Pancreas (tissue), 10 donors: Measurements from ENCODE around the gene FKBP11. TPM values are rescaled to one million over a fixed set of nuclear protein-coding genes. Genes with fewer than 3 reads are reported as not detected.

Source experiments
- ATAC-seq, 4 donors: fragments of 200-7000 bp; cut with Tn5 transposase; one replicate each; pipeline versions ENCODE4 v1.8.0 to v1.9.1; 2020; ENCODE audit warnings: mild to moderate bottlenecking in 4 of 4, moderate library complexity in 4 of 4
- DNase-seq, 6 donors: peaks; one replicate each; pipeline ENCODE4 v3.0.0-alpha.2; 2020
- FAIRE-seq: peaks from 2 replicates; lab custom pipeline; 2012; peaks lifted over from hg19 to GRCh38; lab: Jason Lieb, UNC
- H3K27ac ChIP-seq, 4 donors: fragments of 200-600 bp; sonication (generic); 1 replicate in 3 of 4; 2 replicates in 1 of 4; pipeline versions ENCODE4 v1.5.0 to v1.8.0; 2020
- H3K27me3 ChIP-seq, 4 donors: fragments of 200-600 bp; one replicate each; pipeline ENCODE4 v1.8.0; 2021
- H3K36me3 ChIP-seq, 3 donors: fragments of 200-600 bp; sonication (generic) in 1 of 3; one replicate each; pipeline versions ENCODE4 v1.5.0 to v1.8.0; 2020 to 2021
- H3K4me1 ChIP-seq, 3 donors: fragments of 200-600 bp; one replicate each; pipeline ENCODE4 v1.8.0; 2021
- H3K4me3 ChIP-seq, 4 donors: fragments of 200-600 bp; sonication (generic) in 2 of 4; one replicate each; pipeline versions ENCODE4 v1.5.0 to v1.8.0; 2020 to 2021
- H3K9me3 ChIP-seq, 4 donors: fragments of 200-600 bp; one replicate each; pipeline ENCODE4 v1.8.0; 2021
- WGBS, 2 donors: extraction: QIAGEN DNeasy Blood & Tissue Kit; methylation state at CpG; one replicate each; pipeline ENCODE4 v1.1.7; 2013; 5-methylcytosine and 5-hydroxymethylcytosine counted together
- intact Hi-C, 3 donors: fragments of 100-400 bp; cut with DNase I; formaldehyde crosslinking; loops; one replicate each; pipeline versions ENCODE4 v1.11.1 to v1.14.2; 2022
- polyA plus RNA-seq, 2 donors: library from polyadenylated mRNA; stranded (reverse); fragments of 200-250 nt; gene quantifications; one replicate each; pipeline ENCODE4 v1.2.3, GENCODE V29; 2013
- total RNA-seq, 6 donors: library from RNA; stranded (reverse); fragmentation: NEBNext Ultra II Directional in 4 of 6; extraction: Animal tissue kit (Norgen Biotek cat#: 25700) in 4 of 6; gene quantifications; one replicate each; pipeline versions ENCODE4 v1.2.1 to v1.2.4, GENCODE V29; 2021 to 2023
- TF ChIP-seq, protein P1 (sequence below), 4 donors: fragments of 200-600 bp; sonication (generic) in 3 of 4; IDR thresholded peaks; one replicate each; pipeline versions ENCODE4 v1.5.0 to v1.8.0; 2021; ENCODE audit warnings: antibody characterized with exemption in 4 of 4
- donor health status: healthy with polysubstance abuse.
- donor health status: DM: no; HTN: no; CAD: no; lungs with moderate emphysema.
- donor health status: DM: no; HTN: no; CAD: no.
- donor health status: control.
- donor health status: control.
- donor health status: Bipolar disorder and iron deficiency.
- donor health status: DM: yes; HTN: yes; CAD: no.
- donor health status: DM: no; HTN: no; CAD: no.
- donor health status: DM: no; HTN: no; CAD: no.
- donor health status: DM: yes; HTN: yes; CAD: no.

FKBP11 gene
- total and polyA plus RNA-seq, 8 donors, result 70.9 to 155 (median 127) TPM

DNA sequence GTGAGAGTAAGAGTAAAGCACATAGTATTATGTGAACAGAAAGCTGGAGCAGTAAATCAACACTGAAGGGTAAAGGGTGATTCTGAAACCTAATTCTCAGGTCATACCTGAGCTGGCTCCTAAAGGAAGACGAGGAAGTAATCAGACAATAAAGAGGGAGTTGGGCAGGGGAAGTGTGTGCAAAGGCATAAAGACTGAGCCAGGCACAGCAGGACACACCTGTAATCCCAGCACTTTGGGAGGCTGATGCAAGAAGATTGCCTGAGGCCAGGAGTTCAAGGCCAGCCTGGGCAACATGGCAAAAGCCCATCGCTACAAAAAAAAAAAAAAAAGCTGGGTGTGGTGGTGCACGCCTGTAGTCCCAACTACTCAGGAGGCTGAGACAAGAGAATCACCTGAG is 22.4 kb upstream of the FKBP11 start:
- Histone ChIP-seq H3K4me1 (no peaks in the 10 kb centered on the region), H3K36me3 (no peaks in the 10 kb centered on the region), H3K27me3 (no peaks in the 10 kb centered on the region), H3K9me3 (no peaks in the 10 kb centered on the region), H3K4me3 (no peak overlapping the region), H3K27ac (no peak overlapping the region)
- 74 to 77% methylated on average over 3 of the region's 3 CpGs for WGBS, 2 donors
- intact Hi-C loops, result no loop called here
- ATAC-seq, result peak in 1 of 4 donors; percentile 30
- TF ChIP-seq, protein P1, sequence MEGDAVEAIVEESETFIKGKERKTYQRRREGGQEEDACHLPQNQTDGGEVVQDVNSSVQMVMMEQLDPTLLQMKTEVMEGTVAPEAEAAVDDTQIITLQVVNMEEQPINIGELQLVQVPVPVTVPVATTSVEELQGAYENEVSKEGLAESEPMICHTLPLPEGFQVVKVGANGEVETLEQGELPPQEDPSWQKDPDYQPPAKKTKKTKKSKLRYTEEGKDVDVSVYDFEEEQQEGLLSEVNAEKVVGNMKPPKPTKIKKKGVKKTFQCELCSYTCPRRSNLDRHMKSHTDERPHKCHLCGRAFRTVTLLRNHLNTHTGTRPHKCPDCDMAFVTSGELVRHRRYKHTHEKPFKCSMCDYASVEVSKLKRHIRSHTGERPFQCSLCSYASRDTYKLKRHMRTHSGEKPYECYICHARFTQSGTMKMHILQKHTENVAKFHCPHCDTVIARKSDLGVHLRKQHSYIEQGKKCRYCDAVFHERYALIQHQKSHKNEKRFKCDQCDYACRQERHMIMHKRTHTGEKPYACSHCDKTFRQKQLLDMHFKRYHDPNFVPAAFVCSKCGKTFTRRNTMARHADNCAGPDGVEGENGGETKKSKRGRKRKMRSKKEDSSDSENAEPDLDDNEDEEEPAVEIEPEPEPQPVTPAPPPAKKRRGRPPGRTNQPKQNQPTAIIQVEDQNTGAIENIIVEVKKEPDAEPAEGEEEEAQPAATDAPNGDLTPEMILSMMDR (IDR thresholded peaks at IDR 0.05), result no peak
- peak in 1 of 6 donors; percentile 4 for DNase-seq
- FAIRE-seq, result no peak

GRCh38 chr12:48946943-48947342 is 21.7 kb upstream of the FKBP11 start:
- Histone ChIP-seq H3K36me3 (no peaks in the 10 kb centered on the region), H3K27me3 (no peaks in the 10 kb centered on the region), H3K27ac (no peak overlapping the region), H3K9me3 (no peaks in the 10 kb centered on the region), H3K4me3 (no peak overlapping the region), H3K4me1 (no peaks in the 10 kb centered on the region)
- intact Hi-C loops, result no loop called here
- ATAC-seq (peak in 3 of 4 donors; percentile 15 to 49 (median 30)), FAIRE-seq (no peak), DNase-seq (no peak)
- TF ChIP-seq, protein P1 (IDR thresholded peaks at IDR 0.05), result no peak
- WGBS, 2 donors, result 41 to 43% methylated on average over 6 of the region's 6 CpGs

DNA sequence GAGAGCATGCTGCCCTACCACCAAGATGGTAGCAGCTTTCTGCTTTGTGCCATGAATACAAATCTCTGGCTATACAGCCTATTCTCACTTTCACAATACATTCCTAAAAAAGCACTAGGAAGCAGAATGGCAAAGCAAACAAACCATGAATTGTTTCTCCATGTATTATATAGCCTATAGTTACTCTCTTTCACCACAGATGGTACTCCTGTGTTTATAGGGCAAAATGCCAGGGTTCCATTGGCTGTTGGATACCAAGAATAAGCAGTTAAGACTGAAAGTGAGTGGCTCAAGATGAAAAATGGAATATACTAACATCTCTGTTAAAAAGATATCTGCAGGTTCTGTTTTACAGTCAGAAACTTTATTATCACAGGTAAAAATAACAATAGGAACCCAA is 20.9 kb upstream of the FKBP11 start:
- Histone ChIP-seq H3K27ac (no peak overlapping the region), H3K36me3 (no peaks in the 10 kb centered on the region), H3K27me3 (no peaks in the 10 kb centered on the region), H3K9me3 (no peaks in the 10 kb centered on the region), H3K4me3 (no peak overlapping the region), H3K4me1 (no peaks in the 10 kb centered on the region)
- TF ChIP-seq, protein P1 (IDR thresholded peaks at IDR 0.05), result no peak
- FAIRE-seq (no peak), DNase-seq (no peak), ATAC-seq (no peak)
- intact Hi-C loops, result no loop called here

DNA sequence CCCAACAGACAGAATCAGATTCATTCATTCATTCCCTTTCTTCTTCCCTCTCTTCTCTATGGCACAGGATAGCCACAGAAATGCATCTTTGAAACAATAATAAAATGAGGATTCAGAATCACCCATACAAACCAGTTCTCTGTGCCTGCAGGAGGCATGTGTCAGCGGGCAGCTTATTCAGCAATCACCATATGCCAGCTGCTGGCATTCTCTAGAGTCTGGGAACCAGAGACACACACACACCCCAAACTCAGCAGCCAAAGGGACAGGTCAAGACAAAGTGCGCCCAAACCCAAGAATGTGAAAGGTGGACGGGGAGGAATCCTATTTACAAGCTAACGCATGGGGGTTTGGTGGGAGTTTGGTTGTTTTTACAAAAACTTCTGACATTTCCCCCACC is 17.9 kb upstream of the FKBP11 start:
- peaks cover 0 to 11% (median 7%) of the 10 kb centered on the region in 3 donors for H3K36me3 ChIP-seq
- H3K4me1 ChIP-seq, result no peaks in the 10 kb centered on the region
- H3K9me3 ChIP-seq, result no peaks in the 10 kb centered on the region
- H3K4me3 ChIP-seq, result no peak overlapping the region
- H3K27ac ChIP-seq, result no peak overlapping the region
- 88 to 89% methylated on average over 4 of the region's 4 CpGs for WGBS, 2 donors
- H3K27me3 ChIP-seq, result no peaks in the 10 kb centered on the region
- TF ChIP-seq, protein P1 (IDR thresholded peaks at IDR 0.05), result no peak
- DNase-seq, result peak in 1 of 6 donors; percentile 25
- intact Hi-C loops, result no loop called here
- no peak for ATAC-seq
- no peak for FAIRE-seq

DNA sequence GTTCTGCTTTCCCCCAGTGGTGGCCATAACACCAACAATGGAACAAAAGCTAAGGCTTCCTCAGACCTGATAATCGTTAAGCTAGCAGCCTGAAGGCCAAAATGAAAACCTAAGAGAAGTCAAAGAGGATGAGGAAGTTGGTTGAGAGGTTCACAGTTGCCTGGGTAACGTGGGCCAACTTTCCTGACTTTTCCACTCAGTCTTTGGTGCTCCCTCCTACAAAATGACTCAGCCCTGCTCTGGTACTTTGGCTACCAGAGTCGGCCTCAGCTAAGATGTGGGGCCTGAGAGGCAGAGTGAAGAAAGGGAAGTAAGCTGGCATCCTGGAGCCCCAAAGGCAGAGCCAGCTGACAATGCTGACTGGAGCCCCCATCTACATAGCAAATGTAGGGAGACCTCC is 14.9 kb upstream of the FKBP11 start:
- no peaks in the 10 kb centered on the region for H3K27me3 ChIP-seq
- FAIRE-seq (no peak), DNase-seq (peak in 1 of 6 donors; percentile 11), ATAC-seq (peak in 1 of 4 donors; percentile 13)
- TF ChIP-seq, protein P1 (IDR thresholded peaks at IDR 0.05), result no peak
- no peaks in the 10 kb centered on the region for H3K9me3 ChIP-seq
- H3K27ac ChIP-seq, result no peak overlapping the region
- intact Hi-C loops, result no loop called here
- 73 to 84% methylated on average over 3 of the region's 3 CpGs for WGBS, 2 donors
- H3K36me3 ChIP-seq, result peaks cover 0 to 11% (median 7%) of the 10 kb centered on the region in 3 donors
- H3K4me3 ChIP-seq, result no peak overlapping the region
- H3K4me1 ChIP-seq, result no peaks in the 10 kb centered on the region
